WTC11 (cell line): Measurements from ENCODE around the gene SLC6A1. TPM values are rescaled to one million over a fixed set of nuclear protein-coding genes. Genes with fewer than 3 reads are reported as not detected.

ENCODE experiments used
- ATAC-seq: fragments of 200-7000 bp; cut with Tn5 transposase; 2 replicates; pipeline ENCODE4 v1.10.0; 2021; ENCODE audit warnings: mild to moderate bottlenecking, moderate library complexity
- CTCF ChIA-PET: fragments of 300-600 bp; sonication (Branson Sonifier 250); formaldehyde crosslinking; loops from one replicate; lab custom pipeline; 2021; ENCODE audit warnings: antibody characterized with exemption; lab: Charles Lee
- POLR2A ChIA-PET: fragments of 350-600 bp; sonication (Branson Sonifier 250); formaldehyde crosslinking; loops from one replicate; lab custom pipeline; 2021; ENCODE audit warnings: antibody characterized with exemption; lab: Charles Lee
- DNase-seq: peaks from one replicate; pipeline ENCODE4 v3.0.0; 2021; ENCODE audit warnings: low spot score
- H3K27ac Mint-ChIP-seq: 2 replicates; pipeline ENCODE4 v1.8.0; 2021; ENCODE audit warnings: mixed read lengths
- H3K27me3 Mint-ChIP-seq: 2 replicates; pipeline ENCODE4 v1.8.0; 2021; ENCODE audit warnings: low read depth, mild to moderate bottlenecking, moderate library complexity, mixed read lengths
- H3K36me3 Mint-ChIP-seq: 2 replicates; pipeline ENCODE4 v1.8.0; 2021; ENCODE audit warnings: mixed read lengths
- H3K4me1 Mint-ChIP-seq: 2 replicates; pipeline ENCODE4 v1.8.0; 2022; ENCODE audit warnings: mixed read lengths
- H3K4me3 Mint-ChIP-seq: 2 replicates; pipeline ENCODE4 v1.8.0; 2021; ENCODE audit warnings: mild to moderate bottlenecking, moderate library complexity, mixed read lengths
- H3K9me3 Mint-ChIP-seq: 2 replicates; pipeline ENCODE4 v1.8.0; 2021; ENCODE audit warnings: mixed read lengths
- ELF4 ChIP-seq: sonication (generic); formaldehyde crosslinking; IDR thresholded peaks from 2 replicates; pipeline ENCODE4 v1.8.1; 2022; ENCODE audit warnings: low read depth, mild to moderate bottlenecking, moderate library complexity, missing genetic modification reagents
- FOXP1 ChIP-seq: sonication (generic); formaldehyde crosslinking; IDR thresholded peaks from 2 replicates; pipeline ENCODE4 v1.8.0; 2022; ENCODE audit warnings: missing genetic modification reagents, mild to moderate bottlenecking, moderate library complexity, borderline replicate concordance
- MYBL2 ChIP-seq: sonication (generic); formaldehyde crosslinking; IDR thresholded peaks from 2 replicates; pipeline ENCODE4 v1.8.1; 2023; ENCODE audit warnings: mild to moderate bottlenecking, moderate library complexity, missing genetic modification reagents
- NFATC4 ChIP-seq: fragments of 250-450 bp; sonication (Bioruptor Pico); IDR thresholded peaks from 2 replicates; pipeline ENCODE4 v1.9.0; 2021; ENCODE audit warnings: mild to moderate bottlenecking
- OVOL2 ChIP-seq: fragments of 250-450 bp; sonication (Bioruptor Pico); IDR thresholded peaks from 2 replicates; pipeline ENCODE4 v1.9.0; 2021; ENCODE audit warnings: mild to moderate bottlenecking, borderline replicate concordance
- TEAD4 ChIP-seq: sonication (generic); formaldehyde crosslinking; IDR thresholded peaks from 2 replicates; pipeline ENCODE4 v1.8.0; 2022; ENCODE audit warnings: mild to moderate bottlenecking, missing genetic modification reagents
- ZNF317 ChIP-seq: sonication (generic); formaldehyde crosslinking; IDR thresholded peaks from 2 replicates; pipeline ENCODE4 v1.8.1; 2023; ENCODE audit warnings: low read depth, mild to moderate bottlenecking, moderate library complexity, missing genetic modification reagents, borderline replicate concordance
- total RNA-seq: library from RNA; stranded (reverse); gene quantifications from 3 replicates; pipeline ENCODE4 v1.2.3, GENCODE V29; 2021
- TF ChIP-seq, protein P1 (sequence below): fragments of 250-450 bp; sonication (Bioruptor Pico); IDR thresholded peaks from 2 replicates; pipeline ENCODE4 v1.8.0; 2021; ENCODE audit warnings: mild to moderate bottlenecking
- TF ChIP-seq, protein P2 (sequence below): sonication (generic); formaldehyde crosslinking; IDR thresholded peaks from 2 replicates; pipeline ENCODE4 v1.8.1; 2022; ENCODE audit warnings: low read depth, mild to moderate bottlenecking, moderate library complexity, missing genetic modification reagents, borderline replicate concordance
- TF ChIP-seq, protein P3 (sequence below): fragments of 250-450 bp; sonication (Bioruptor Pico); IDR thresholded peaks from 2 replicates; pipeline ENCODE4 v1.9.0; 2021; ENCODE audit warnings: mild to moderate bottlenecking, borderline replicate concordance
- TF ChIP-seq, protein P4 (sequence below): sonication (generic); formaldehyde crosslinking; IDR thresholded peaks from 2 replicates; pipeline ENCODE4 v1.8.0; 2022; ENCODE audit warnings: mild to moderate bottlenecking, missing genetic modification reagents
- TF ChIP-seq, protein P5 (sequence below): fragments of 250-450 bp; sonication (Bioruptor Pico); IDR thresholded peaks from 2 replicates; pipeline ENCODE4 v2.1.2; 2022; ENCODE audit warnings: mild to moderate bottlenecking, moderate library complexity
- TF ChIP-seq, protein P6 (sequence below): sonication (generic); formaldehyde crosslinking; IDR thresholded peaks from 2 replicates; pipeline ENCODE4 v1.8.1; 2022; ENCODE audit warnings: mild to moderate bottlenecking, moderate library complexity, missing genetic modification reagents
- TF ChIP-seq, protein P7 (sequence below): sonication (generic); formaldehyde crosslinking; IDR thresholded peaks from 2 replicates; pipeline ENCODE4 v1.8.0; 2023; ENCODE audit warnings: missing genetic modification reagents, mild to moderate bottlenecking, borderline replicate concordance
- TF ChIP-seq, protein P8 (sequence below): sonication (generic); formaldehyde crosslinking; IDR thresholded peaks from 2 replicates; pipeline ENCODE4 v1.8.0; 2023; ENCODE audit warnings: mild to moderate bottlenecking, missing genetic modification reagents

The SLC6A1 gene
- total RNA-seq, 1 experiment from 2014 or later, result 0.72 TPM

DNA sequence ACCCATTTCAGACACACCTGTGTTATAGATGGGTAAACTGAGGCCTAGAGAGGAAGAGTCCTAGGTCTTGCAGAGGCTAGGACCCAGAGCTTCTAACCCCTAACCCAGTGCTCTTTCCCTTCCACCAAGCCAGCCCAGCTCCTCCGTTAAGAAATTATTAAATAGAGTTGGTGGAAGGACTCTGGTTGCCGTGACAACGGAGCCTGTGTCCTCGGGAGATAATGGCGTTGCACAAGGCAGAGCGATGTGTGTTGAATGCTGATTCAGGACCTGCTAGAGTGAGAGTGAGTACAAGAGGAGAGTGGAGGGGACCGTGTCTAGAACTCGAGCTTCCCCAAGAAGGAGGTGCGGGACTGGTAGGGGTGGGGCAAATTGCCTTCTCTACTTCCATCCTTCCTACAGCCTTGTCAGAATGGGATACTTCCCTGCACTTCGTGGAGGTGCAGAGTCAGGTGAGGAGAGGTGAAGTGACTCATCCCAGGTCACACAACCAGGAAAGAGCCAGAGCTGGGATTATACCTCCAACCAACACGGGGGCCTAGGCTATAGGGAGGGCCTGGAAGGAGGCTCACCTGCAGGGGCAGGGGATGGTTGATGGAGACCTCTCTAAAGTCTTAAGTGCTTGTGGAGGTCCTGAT lies 8.6 kb downstream of the SLC6A1 start:
- ChIA-PET CTCF (interaction anchor here (0.8 to 2.7 kb wide), 7 partner anchors 9 to 60 kb away, joined by 3 to 17 read pairs (median 3); no protein-coding TSS in a partner anchor), POLR2A (no interaction called here)
- TF ChIP-seq, protein P1, sequence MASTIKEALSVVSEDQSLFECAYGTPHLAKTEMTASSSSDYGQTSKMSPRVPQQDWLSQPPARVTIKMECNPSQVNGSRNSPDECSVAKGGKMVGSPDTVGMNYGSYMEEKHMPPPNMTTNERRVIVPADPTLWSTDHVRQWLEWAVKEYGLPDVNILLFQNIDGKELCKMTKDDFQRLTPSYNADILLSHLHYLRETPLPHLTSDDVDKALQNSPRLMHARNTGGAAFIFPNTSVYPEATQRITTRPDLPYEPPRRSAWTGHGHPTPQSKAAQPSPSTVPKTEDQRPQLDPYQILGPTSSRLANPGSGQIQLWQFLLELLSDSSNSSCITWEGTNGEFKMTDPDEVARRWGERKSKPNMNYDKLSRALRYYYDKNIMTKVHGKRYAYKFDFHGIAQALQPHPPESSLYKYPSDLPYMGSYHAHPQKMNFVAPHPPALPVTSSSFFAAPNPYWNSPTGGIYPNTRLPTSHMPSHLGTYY, result no peak
- TF ChIP-seq, protein P2, sequence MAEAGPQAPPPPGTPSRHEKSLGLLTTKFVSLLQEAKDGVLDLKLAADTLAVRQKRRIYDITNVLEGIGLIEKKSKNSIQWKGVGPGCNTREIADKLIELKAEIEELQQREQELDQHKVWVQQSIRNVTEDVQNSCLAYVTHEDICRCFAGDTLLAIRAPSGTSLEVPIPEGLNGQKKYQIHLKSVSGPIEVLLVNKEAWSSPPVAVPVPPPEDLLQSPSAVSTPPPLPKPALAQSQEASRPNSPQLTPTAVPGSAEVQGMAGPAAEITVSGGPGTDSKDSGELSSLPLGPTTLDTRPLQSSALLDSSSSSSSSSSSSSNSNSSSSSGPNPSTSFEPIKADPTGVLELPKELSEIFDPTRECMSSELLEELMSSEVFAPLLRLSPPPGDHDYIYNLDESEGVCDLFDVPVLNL, result no peak
- TF ChIP-seq ELF4 (CRISPR knock-in tag), result no peak
- TF ChIP-seq, protein P3, sequence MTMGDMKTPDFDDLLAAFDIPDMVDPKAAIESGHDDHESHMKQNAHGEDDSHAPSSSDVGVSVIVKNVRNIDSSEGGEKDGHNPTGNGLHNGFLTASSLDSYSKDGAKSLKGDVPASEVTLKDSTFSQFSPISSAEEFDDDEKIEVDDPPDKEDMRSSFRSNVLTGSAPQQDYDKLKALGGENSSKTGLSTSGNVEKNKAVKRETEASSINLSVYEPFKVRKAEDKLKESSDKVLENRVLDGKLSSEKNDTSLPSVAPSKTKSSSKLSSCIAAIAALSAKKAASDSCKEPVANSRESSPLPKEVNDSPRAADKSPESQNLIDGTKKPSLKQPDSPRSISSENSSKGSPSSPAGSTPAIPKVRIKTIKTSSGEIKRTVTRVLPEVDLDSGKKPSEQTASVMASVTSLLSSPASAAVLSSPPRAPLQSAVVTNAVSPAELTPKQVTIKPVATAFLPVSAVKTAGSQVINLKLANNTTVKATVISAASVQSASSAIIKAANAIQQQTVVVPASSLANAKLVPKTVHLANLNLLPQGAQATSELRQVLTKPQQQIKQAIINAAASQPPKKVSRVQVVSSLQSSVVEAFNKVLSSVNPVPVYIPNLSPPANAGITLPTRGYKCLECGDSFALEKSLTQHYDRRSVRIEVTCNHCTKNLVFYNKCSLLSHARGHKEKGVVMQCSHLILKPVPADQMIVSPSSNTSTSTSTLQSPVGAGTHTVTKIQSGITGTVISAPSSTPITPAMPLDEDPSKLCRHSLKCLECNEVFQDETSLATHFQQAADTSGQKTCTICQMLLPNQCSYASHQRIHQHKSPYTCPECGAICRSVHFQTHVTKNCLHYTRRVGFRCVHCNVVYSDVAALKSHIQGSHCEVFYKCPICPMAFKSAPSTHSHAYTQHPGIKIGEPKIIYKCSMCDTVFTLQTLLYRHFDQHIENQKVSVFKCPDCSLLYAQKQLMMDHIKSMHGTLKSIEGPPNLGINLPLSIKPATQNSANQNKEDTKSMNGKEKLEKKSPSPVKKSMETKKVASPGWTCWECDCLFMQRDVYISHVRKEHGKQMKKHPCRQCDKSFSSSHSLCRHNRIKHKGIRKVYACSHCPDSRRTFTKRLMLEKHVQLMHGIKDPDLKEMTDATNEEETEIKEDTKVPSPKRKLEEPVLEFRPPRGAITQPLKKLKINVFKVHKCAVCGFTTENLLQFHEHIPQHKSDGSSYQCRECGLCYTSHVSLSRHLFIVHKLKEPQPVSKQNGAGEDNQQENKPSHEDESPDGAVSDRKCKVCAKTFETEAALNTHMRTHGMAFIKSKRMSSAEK, result no peak
- no peak for TF ChIP-seq TEAD4 (CRISPR knock-in tag)
- no peak for TF ChIP-seq FOXP1 (CRISPR knock-in tag)
- TF ChIP-seq, protein P4, sequence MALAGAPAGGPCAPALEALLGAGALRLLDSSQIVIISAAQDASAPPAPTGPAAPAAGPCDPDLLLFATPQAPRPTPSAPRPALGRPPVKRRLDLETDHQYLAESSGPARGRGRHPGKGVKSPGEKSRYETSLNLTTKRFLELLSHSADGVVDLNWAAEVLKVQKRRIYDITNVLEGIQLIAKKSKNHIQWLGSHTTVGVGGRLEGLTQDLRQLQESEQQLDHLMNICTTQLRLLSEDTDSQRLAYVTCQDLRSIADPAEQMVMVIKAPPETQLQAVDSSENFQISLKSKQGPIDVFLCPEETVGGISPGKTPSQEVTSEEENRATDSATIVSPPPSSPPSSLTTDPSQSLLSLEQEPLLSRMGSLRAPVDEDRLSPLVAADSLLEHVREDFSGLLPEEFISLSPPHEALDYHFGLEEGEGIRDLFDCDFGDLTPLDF, result no peak
- no peak for TF ChIP-seq MYBL2
- no peak for TF ChIP-seq NFATC4
- TF ChIP-seq OVOL2, result no peak
- TF ChIP-seq, protein P5, sequence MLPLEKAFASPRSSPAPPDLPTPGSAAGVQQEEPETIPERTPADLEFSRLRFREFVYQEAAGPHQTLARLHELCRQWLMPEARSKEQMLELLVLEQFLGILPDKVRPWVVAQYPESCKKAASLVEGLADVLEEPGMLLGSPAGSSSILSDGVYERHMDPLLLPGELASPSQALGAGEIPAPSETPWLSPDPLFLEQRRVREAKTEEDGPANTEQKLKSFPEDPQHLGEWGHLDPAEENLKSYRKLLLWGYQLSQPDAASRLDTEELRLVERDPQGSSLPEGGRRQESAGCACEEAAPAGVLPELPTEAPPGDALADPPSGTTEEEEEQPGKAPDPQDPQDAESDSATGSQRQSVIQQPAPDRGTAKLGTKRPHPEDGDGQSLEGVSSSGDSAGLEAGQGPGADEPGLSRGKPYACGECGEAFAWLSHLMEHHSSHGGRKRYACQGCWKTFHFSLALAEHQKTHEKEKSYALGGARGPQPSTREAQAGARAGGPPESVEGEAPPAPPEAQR, result no peak
- TF ChIP-seq ZNF317 (CRISPR knock-in tag), result no peak
- TF ChIP-seq, protein P6, sequence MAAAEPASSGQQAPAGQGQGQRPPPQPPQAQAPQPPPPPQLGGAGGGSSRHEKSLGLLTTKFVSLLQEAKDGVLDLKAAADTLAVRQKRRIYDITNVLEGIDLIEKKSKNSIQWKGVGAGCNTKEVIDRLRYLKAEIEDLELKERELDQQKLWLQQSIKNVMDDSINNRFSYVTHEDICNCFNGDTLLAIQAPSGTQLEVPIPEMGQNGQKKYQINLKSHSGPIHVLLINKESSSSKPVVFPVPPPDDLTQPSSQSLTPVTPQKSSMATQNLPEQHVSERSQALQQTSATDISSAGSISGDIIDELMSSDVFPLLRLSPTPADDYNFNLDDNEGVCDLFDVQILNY (CRISPR knock-in tag), result no peak
- TF ChIP-seq, protein P7, sequence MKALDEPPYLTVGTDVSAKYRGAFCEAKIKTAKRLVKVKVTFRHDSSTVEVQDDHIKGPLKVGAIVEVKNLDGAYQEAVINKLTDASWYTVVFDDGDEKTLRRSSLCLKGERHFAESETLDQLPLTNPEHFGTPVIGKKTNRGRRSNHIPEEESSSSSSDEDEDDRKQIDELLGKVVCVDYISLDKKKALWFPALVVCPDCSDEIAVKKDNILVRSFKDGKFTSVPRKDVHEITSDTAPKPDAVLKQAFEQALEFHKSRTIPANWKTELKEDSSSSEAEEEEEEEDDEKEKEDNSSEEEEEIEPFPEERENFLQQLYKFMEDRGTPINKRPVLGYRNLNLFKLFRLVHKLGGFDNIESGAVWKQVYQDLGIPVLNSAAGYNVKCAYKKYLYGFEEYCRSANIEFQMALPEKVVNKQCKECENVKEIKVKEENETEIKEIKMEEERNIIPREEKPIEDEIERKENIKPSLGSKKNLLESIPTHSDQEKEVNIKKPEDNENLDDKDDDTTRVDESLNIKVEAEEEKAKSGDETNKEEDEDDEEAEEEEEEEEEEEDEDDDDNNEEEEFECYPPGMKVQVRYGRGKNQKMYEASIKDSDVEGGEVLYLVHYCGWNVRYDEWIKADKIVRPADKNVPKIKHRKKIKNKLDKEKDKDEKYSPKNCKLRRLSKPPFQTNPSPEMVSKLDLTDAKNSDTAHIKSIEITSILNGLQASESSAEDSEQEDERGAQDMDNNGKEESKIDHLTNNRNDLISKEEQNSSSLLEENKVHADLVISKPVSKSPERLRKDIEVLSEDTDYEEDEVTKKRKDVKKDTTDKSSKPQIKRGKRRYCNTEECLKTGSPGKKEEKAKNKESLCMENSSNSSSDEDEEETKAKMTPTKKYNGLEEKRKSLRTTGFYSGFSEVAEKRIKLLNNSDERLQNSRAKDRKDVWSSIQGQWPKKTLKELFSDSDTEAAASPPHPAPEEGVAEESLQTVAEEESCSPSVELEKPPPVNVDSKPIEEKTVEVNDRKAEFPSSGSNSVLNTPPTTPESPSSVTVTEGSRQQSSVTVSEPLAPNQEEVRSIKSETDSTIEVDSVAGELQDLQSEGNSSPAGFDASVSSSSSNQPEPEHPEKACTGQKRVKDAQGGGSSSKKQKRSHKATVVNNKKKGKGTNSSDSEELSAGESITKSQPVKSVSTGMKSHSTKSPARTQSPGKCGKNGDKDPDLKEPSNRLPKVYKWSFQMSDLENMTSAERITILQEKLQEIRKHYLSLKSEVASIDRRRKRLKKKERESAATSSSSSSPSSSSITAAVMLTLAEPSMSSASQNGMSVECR (CRISPR knock-in tag), result no peak
- TF ChIP-seq, protein P8, sequence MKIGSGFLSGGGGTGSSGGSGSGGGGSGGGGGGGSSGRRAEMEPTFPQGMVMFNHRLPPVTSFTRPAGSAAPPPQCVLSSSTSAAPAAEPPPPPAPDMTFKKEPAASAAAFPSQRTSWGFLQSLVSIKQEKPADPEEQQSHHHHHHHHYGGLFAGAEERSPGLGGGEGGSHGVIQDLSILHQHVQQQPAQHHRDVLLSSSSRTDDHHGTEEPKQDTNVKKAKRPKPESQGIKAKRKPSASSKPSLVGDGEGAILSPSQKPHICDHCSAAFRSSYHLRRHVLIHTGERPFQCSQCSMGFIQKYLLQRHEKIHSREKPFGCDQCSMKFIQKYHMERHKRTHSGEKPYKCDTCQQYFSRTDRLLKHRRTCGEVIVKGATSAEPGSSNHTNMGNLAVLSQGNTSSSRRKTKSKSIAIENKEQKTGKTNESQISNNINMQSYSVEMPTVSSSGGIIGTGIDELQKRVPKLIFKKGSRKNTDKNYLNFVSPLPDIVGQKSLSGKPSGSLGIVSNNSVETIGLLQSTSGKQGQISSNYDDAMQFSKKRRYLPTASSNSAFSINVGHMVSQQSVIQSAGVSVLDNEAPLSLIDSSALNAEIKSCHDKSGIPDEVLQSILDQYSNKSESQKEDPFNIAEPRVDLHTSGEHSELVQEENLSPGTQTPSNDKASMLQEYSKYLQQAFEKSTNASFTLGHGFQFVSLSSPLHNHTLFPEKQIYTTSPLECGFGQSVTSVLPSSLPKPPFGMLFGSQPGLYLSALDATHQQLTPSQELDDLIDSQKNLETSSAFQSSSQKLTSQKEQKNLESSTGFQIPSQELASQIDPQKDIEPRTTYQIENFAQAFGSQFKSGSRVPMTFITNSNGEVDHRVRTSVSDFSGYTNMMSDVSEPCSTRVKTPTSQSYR (CRISPR knock-in tag), result no peak
- Mint-ChIP-seq H3K4me3 (no peak overlapping the region), H3K36me3 (no peaks in the 10 kb centered on the region), H3K4me1 (peaks cover 5% of the 10 kb centered on the region), H3K27me3 (peaks cover 23% of the 10 kb centered on the region), H3K27ac (no peak overlapping the region), H3K9me3 (no peaks in the 10 kb centered on the region)
- ATAC-seq, result no peak
- no peak for DNase-seq
